Measurements from ENCODE around the gene KLHDC10. TPM values are rescaled to one million over a fixed set of nuclear protein-coding genes. Genes with fewer than 3 reads are reported as not detected.
A peak's percentile ranks its signal among the peaks of the same experiment; 100 is the strongest.
"Not testable (repeated sequence)": the region's sequence is repeated elsewhere in the genome, so short reads cannot be mapped to it uniquely, and the experiment has no call there.

The KLHDC10 gene
- total RNA-seq, 1 experiment from 2014 or later = 17.8 TPM

- in situ Hi-C loops (cut with HindIII; ENCODE audit: low pct_unique_long_range_greater_than_20kb, low sequenced_read_pairs) = no loop called here
- DNase-seq (ENCODE audit: low read depth) = peak; percentile 54
Observed at GRCh38 chr7:130180571-130181262, 110.4 kb downstream of the KLHDC10 start.

DNA sequence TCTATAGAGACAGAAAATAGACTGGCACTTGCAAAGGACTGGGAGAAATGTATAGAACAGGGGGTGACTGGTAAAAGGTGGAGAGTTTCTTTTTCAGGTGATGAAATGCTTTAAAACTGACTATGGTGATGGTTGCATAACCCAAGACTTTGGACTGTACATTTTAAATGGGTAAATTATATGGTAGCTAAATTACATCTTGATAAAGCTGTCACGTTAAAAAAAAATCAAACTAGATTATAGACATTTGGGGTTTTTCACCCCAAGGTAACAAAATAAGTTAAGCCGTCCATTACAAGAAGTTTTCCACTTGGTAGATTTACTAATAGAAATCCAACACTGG is 110.9 kb downstream of the KLHDC10 start:
- in situ Hi-C loops (cut with HindIII; ENCODE audit: low pct_unique_long_range_greater_than_20kb, low sequenced_read_pairs) = no loop called here
- DNase-seq (ENCODE audit: low read depth) = no peak

- in situ Hi-C loops (cut with HindIII; ENCODE audit: low pct_unique_long_range_greater_than_20kb, low sequenced_read_pairs) = no loop called here
- no peak for DNase-seq (ENCODE audit: low read depth)
Observed at GRCh38 chr7:130182990-130183389, 112.7 kb downstream of the KLHDC10 start.

DNA sequence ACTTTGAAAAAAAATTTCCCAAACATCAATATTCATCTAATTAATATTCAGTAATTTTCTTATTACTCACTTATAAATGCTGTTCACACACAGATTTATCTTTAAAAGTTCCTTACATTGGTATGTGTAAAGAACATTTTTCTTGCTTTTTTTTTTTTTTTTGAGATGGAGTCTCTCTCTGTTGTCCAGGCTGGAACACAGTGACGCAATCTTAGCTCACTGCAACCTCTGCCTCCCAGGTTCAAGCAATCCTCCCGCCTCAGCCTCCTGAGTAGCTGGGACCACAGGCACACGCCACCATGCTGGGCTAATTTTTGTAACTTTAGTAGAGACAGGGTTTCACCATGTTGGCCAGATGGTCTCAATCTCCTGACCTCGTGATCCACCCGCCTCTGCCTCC is 114.0 kb downstream of the KLHDC10 start:
- DNase-seq (ENCODE audit: low read depth); in situ Hi-C loops (cut with HindIII; ENCODE audit: low pct_unique_long_range_greater_than_20kb, low sequenced_read_pairs): not testable (repeated sequence)

Other genes starting within 250 kb of the KLHDC10 start
- 40.6 and 84.8 TPM in 2 replicates for gene UBE2H, start 117.6 kb upstream of the KLHDC10 start, total RNA-seq (2014; rRNA removed; shearing (Covaris generic); ENCODE audit: low replicate concordance)
- gene ZC3HC1, start 19.2 kb upstream of the KLHDC10 start, total RNA-seq (2014; rRNA removed; shearing (Covaris generic); ENCODE audit: low replicate concordance) = 30.1 and 36.3 TPM in 2 replicates
- gene TMEM209, start 134.9 kb downstream of the KLHDC10 start, total RNA-seq (2014; rRNA removed; shearing (Covaris generic); ENCODE audit: low replicate concordance) = 4.0 and 4.5 TPM in 2 replicates
- not detected in 2 replicates for gene SSMEM1, start 137.3 kb downstream of the KLHDC10 start, total RNA-seq (2014; rRNA removed; shearing (Covaris generic); ENCODE audit: low replicate concordance)
- not detected in 2 replicates for gene CPA2, start 196.3 kb downstream of the KLHDC10 start, total RNA-seq (2014; rRNA removed; shearing (Covaris generic); ENCODE audit: low replicate concordance)
- 11.6 and 23.1 TPM in 2 replicates for gene CPA4, start 222.6 kb downstream of the KLHDC10 start, total RNA-seq (2014; rRNA removed; shearing (Covaris generic); ENCODE audit: low replicate concordance)